GM12878 (cell line): ENCODE measurements around the gene EVX1. TPM values are rescaled to one million over a fixed set of nuclear protein-coding genes. Genes with fewer than 3 reads are reported as not detected.

Source experiments
- ATAC-seq: fragments of 200-7000 bp; cut with Tn5 transposase; 3 replicates; pipeline ENCODE4 v1.9.1; 2020; ENCODE audit warnings: mild to moderate bottlenecking, moderate library complexity
- BruUV-seq: library from RNA; stranded (reverse); fragments of 400-500 nt; replicated peaks from 2 replicates; lab custom pipeline; 2021; lab: Mats Ljungman, UMichigan
- CTCF ChIA-PET: fragments of 300-600 bp; sonication (Branson Sonifier 250); formaldehyde crosslinking; extraction: SDS; loops from one replicate; lab custom pipeline; 2021; ENCODE audit warnings: inconsistent platforms; lab: Yijun Ruan, JAX
- POLR2A ChIA-PET: fragments of 350-600 bp; formaldehyde crosslinking; extraction: SDS; loops from one replicate; lab custom pipeline; 2021; ENCODE audit warnings: inconsistent platforms; lab: Charles Lee
- RAD21 ChIA-PET: fragments of 300-600 bp; sonication (Branson Sonifier 250); formaldehyde crosslinking; loops from one replicate; lab custom pipeline; 2023; ENCODE audit warnings: antibody characterized with exemption; ENCODE audit not compliant: unreplicated experiment; lab: Charles Lee
- SMC1A ChIA-PET: fragments of 300-600 bp; sonication (Branson Sonifier 250); formaldehyde crosslinking; loops from one replicate; lab custom pipeline; 2023; ENCODE audit not compliant: unreplicated experiment, uncharacterized antibody; lab: Charles Lee
- DNase-seq: peaks from one replicate; pipeline ENCODE4 v3.0.0-alpha.2; 2011; ENCODE audit warnings: low read depth, low spot score
- FAIRE-seq: peaks from 3 replicates; lab custom pipeline; 2011; peaks lifted over from hg19 to GRCh38; lab: Jason Lieb, UNC
- H2AFZ ChIP-seq: 2 replicates; pipeline ENCODE4 v1.6.0; 2011; ENCODE audit warnings: low read depth, low read length, control low read depth; ENCODE audit not compliant: control insufficient read depth
- H3K27ac ChIP-seq: 2 replicates; pipeline ENCODE4 v1.5.1; 2011; ENCODE audit warnings: control low read depth; ENCODE audit not compliant: control insufficient read depth, insufficient read depth
- H3K27me3 ChIP-seq, 2 experiments: replicated peaks in 1 of 2; 2 replicates each; pipeline versions ENCODE4 v1.6.0 to v1.6.1; 2011; ENCODE audit warnings: low read length in 1 of 2; ENCODE audit not compliant: control insufficient read depth in 2 of 2, insufficient read depth in 2 of 2
- H3K36me3 ChIP-seq, 2 experiments: 2 replicates each; pipeline ENCODE4 v1.5.1; 2011; ENCODE audit warnings: low read length in 1 of 2; ENCODE audit not compliant: control insufficient read depth in 2 of 2, insufficient read depth in 2 of 2
- H3K4me1 ChIP-seq: 2 replicates; pipeline ENCODE4 v1.6.1; 2011; ENCODE audit warnings: mild to moderate bottlenecking, low read length, moderate library complexity, mixed read lengths; ENCODE audit not compliant: control insufficient read depth, insufficient read depth
- H3K4me2 ChIP-seq: 2 replicates; pipeline ENCODE4 v1.6.0; 2011; ENCODE audit warnings: control low read depth; ENCODE audit not compliant: control insufficient read depth, insufficient read depth
- H3K4me3 ChIP-seq: fragments of 200-600 bp; sonication (generic); 2 replicates; pipeline ENCODE4 v1.5.1; 2016
- H3K79me2 ChIP-seq: 2 replicates; pipeline ENCODE4 v1.6.0; 2011; ENCODE audit warnings: low read length; ENCODE audit not compliant: control insufficient read depth, insufficient read depth
- H3K9ac ChIP-seq: 2 replicates; pipeline ENCODE4 v1.8.0; 2011; ENCODE audit warnings: low read length, control low read depth, mixed read lengths; ENCODE audit not compliant: control insufficient read depth, insufficient read depth
- H3K9me3 ChIP-seq: replicated peaks from 3 replicates; pipeline ENCODE4 v1.5.1; 2011; ENCODE audit warnings: mild to moderate bottlenecking, low read length; ENCODE audit not compliant: control insufficient read depth, insufficient read depth
- H4K20me1 ChIP-seq: 2 replicates; pipeline ENCODE4 v1.6.0; 2011; ENCODE audit not compliant: control insufficient read depth, insufficient read depth
- BACH1 ChIP-seq: fragments of 450-650 bp; IDR thresholded peaks from 2 replicates; pipeline ENCODE4 v1.6.1; 2017; ENCODE audit warnings: mild to moderate bottlenecking, borderline replicate concordance
- BCL11A ChIP-seq: IDR thresholded peaks from 2 replicates; pipeline ENCODE4 v1.6.1; 2011; ENCODE audit warnings: low read depth, low read length
- CHD4 ChIP-seq: fragments of 200-600 bp; sonication (generic); IDR thresholded peaks from 2 replicates; pipeline ENCODE4 v1.6.1; 2016; ENCODE audit warnings: mild to moderate bottlenecking
- POLR2A ChIP-seq: IDR thresholded peaks from 2 replicates; pipeline ENCODE4 v1.6.1; 2011; ENCODE audit warnings: low read depth, mild to moderate bottlenecking, low read length
- WGBS: methylation state at CpG from one replicate; pipeline ENCODE4 v1.1.6; 2016; ENCODE audit warnings: low lambda C conversion rate; ENCODE audit not compliant: insufficient replicate concordance, insufficient coverage; ENCODE audit errors: missing lambda C conversion rate; 5-methylcytosine and 5-hydroxymethylcytosine counted together
- in situ Hi-C: fragments of 300-500 bp; cut with MboI; formaldehyde crosslinking; loops from 9 replicates; pipeline ENCODE4 v1.14.3; 2018; ENCODE audit warnings: mixed read lengths
- intact Hi-C: fragments of 100-400 bp; cut with micrococcal nuclease; formaldehyde crosslinking; loops from one replicate; pipeline ENCODE4 v1.14.2; 2022; ENCODE audit not compliant: unreplicated experiment
- polyA plus RNA-seq, 11 experiments: library from polyadenylated mRNA; depleted of rRNA in 4 of 11; unstranded in 6 of 11; stranded (reverse) in 5 of 11; fragments of >200 nt; fragmentation: Nextera tagmentation in 4 of 11; fragmentation: Illumina TruSeq in 1 of 11; extraction: Ambion mirVana in 4 of 11; extraction: Trizol in 1 of 11; gene quantifications; 1 replicate in 1 of 11; 2 replicates in 10 of 11; pipeline versions ENCODE4 v1.2.1 to v1.2.3, GENCODE V29; 2011 to 2016; ENCODE audit warnings: inconsistent platforms in 2 of 11, missing spikeins in 2 of 11, low read depth in 1 of 11
- total RNA-seq, 4 experiments: library from RNA; depleted of rRNA in 3 of 4; stranded (reverse); fragments of >200 nt in 3 of 4; fragmentation: Illumina TruSeq in 1 of 4; extraction: Trizol in 1 of 4; gene quantifications; 2 replicates each; pipeline versions ENCODE4 v1.2.1 to v1.2.3, GENCODE V29; 2013 to 2021
- TF ChIP-seq, protein P1 (sequence below): fragments of 450-650 bp; IDR thresholded peaks from 2 replicates; pipeline ENCODE4 v1.6.1; 2017; ENCODE audit warnings: mild to moderate bottlenecking, moderate library complexity

EVX1 gene
- total and polyA plus RNA-seq, 10 of the 15 experiments (the other 5 are each of a cell fraction or from before 2014, with no cell fraction given): not detected

DNA sequence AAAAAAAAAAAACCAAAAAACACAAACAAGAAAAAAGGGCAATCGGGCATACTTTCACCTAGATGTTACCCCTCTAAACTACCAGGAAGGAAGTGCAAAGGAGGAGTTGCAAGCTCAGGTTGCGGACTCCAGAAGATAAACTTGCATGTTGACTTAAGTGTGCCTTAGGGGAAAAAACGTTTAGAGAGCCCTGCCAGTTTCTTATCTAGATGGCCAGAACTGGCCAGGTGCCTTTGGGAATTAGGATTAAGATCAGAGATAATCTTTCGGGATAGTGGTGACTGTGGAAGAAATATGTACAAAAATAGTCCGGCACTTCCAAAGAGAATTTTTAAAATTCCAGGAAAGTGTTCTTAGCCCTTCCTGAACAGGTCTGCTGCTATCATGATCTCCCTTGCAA, 17.6 kb downstream of the EVX1 start (continued):
- TF ChIP-seq, protein P1, sequence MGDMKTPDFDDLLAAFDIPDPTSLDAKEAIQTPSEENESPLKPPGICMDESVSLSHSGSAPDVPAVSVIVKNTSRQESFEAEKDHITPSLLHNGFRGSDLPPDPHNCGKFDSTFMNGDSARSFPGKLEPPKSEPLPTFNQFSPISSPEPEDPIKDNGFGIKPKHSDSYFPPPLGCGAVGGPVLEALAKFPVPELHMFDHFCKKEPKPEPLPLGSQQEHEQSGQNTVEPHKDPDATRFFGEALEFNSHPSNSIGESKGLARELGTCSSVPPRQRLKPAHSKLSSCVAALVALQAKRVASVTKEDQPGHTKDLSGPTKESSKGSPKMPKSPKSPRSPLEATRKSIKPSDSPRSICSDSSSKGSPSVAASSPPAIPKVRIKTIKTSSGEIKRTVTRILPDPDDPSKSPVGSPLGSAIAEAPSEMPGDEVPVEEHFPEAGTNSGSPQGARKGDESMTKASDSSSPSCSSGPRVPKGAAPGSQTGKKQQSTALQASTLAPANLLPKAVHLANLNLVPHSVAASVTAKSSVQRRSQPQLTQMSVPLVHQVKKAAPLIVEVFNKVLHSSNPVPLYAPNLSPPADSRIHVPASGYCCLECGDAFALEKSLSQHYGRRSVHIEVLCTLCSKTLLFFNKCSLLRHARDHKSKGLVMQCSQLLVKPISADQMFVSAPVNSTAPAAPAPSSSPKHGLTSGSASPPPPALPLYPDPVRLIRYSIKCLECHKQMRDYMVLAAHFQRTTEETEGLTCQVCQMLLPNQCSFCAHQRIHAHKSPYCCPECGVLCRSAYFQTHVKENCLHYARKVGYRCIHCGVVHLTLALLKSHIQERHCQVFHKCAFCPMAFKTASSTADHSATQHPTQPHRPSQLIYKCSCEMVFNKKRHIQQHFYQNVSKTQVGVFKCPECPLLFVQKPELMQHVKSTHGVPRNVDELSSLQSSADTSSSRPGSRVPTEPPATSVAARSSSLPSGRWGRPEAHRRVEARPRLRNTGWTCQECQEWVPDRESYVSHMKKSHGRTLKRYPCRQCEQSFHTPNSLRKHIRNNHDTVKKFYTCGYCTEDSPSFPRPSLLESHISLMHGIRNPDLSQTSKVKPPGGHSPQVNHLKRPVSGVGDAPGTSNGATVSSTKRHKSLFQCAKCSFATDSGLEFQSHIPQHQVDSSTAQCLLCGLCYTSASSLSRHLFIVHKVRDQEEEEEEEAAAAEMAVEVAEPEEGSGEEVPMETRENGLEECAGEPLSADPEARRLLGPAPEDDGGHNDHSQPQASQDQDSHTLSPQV: no peak
- TF ChIP-seq POLR2A: no peak

GRCh38 chr7:27262121-27262520, 19.5 kb downstream of the EVX1 start:
- no TSS peak for BruUV-seq
- H3K9me3 ChIP-seq: no peaks in the 10 kb centered on the region
- H3K79me2 ChIP-seq: no peaks in the 10 kb centered on the region
- ChIA-PET CTCF (no interaction called here), RAD21 (no interaction called here), SMC1A (interaction anchor here (0.6 kb wide), 1 partner anchor 1464 kb away, joined by 5 read pairs; no protein-coding TSS in a partner anchor)
- no peak overlapping the region for H3K4me3 ChIP-seq
- H4K20me1 ChIP-seq: no peaks in the 10 kb centered on the region
- H3K4me1 ChIP-seq: no peaks in the 10 kb centered on the region
- intact Hi-C loops: no loop called here
- in situ Hi-C loops: no loop called here
- H3K4me2 ChIP-seq: no peak overlapping the region
- H3K27ac ChIP-seq: no peak overlapping the region
- TF ChIP-seq BACH1 (no peak), CHD4 (no peak), BCL11A (no peak)
- TF ChIP-seq, all 136 proteins: peak for 0
- FAIRE-seq (no peak), ATAC-seq (no peak), DNase-seq (no peak)
- POLR2A ChIA-PET: no interaction called here
- Histone ChIP-seq H3K9ac (no peak overlapping the region), H2AFZ (no peak overlapping the region), H3K27me3 (no peaks in the 10 kb centered on the region), H3K36me3 (no peaks in the 10 kb centered on the region)
- WGBS: 37% methylated on average over 4 of the region's 4 CpGs
